ENCODE results near the gene LRBA. TPM values are rescaled to one million over a fixed set of nuclear protein-coding genes. Genes with fewer than 3 reads are reported as not detected.
A peak's percentile ranks its signal among the peaks of the same experiment; 100 is the strongest.
"Not testable (repeated sequence)": the region's sequence is repeated elsewhere in the genome, so short reads cannot be mapped to it uniquely, and the experiment has no call there.

The LRBA gene
- total and polyA plus RNA-seq, 7 donors: 16.8 to 184 (median 91.1) TPM

- Histone ChIP-seq H3K9me3 (peaks cover 0 to 5% (median 0%) of the 10 kb centered on the region in 4 donors), H3K4me3 (peak overlapping the region in 1 of 4 donors; percentile 4), H3K27ac (peak overlapping the region in 3 of 4 donors; percentile 90 to 93 (median 92)), H3K27me3 (no peaks in the 10 kb centered on the region), H3K36me3 (peaks cover 0 to 6% (median 0%) of the 10 kb centered on the region in 4 donors), H3K4me1 (peaks cover 0 to 74% (median 54%) of the 10 kb centered on the region in 4 donors)
- 77 to 84% methylated on average over 5 of the region's 5 CpGs for WGBS, 2 donors
- DNase-seq: peak; percentile 75
- TF ChIP-seq CTCF (IDR thresholded peaks at IDR 0.05): no peak
- peak in 3 of 4 donors; percentile 37 to 53 (median 49) for TF ChIP-seq POLR2AphosphoS5 (IDR thresholded peaks at IDR 0.05)
- no peak for TF ChIP-seq EP300 (IDR thresholded peaks at IDR 0.05)
- intact Hi-C loops (cut with DNase I): no loop called here
These were observed 445.6 kb downstream of the LRBA start for GRCh38 chr4:150569384-150569987.

- 89 to 90% methylated on average over 3 of the region's 3 CpGs for WGBS, 2 donors
- no peak for TF ChIP-seq POLR2A (IDR thresholded peaks at IDR 0.05)
- no peak for TF ChIP-seq EP300 (IDR thresholded peaks at IDR 0.05)
- TF ChIP-seq POLR2AphosphoS5 (IDR thresholded peaks at IDR 0.05): no peak
- TF ChIP-seq CTCF (IDR thresholded peaks at IDR 0.05): no peak
- Histone ChIP-seq H3K4me3 (no peak overlapping the region), H3K9me3 (peaks cover 0 to 5% (median 0%) of the 10 kb centered on the region in 4 donors), H3K27me3 (no peaks in the 10 kb centered on the region), H3K36me3 (peaks cover 0 to 6% (median 0%) of the 10 kb centered on the region in 4 donors), H3K4me1 (peaks cover 0 to 50% (median 33%) of the 10 kb centered on the region in 4 donors), H3K27ac (peak overlapping the region in 3 of 4 donors; percentile 90 to 93 (median 92))
- DNase-seq: no peak
- intact Hi-C loops (cut with DNase I): no loop called here
These were observed 448.0 kb downstream of the LRBA start for GRCh38 chr4:150567070-150567469.

GRCh38 chr4:150564967-150565366, 450.1 kb downstream of the LRBA start:
- intact Hi-C loops (cut with DNase I); H3K36me3 ChIP-seq; H3K27me3 ChIP-seq; DNase-seq; H3K9me3 ChIP-seq; H3K4me3 ChIP-seq; H3K27ac ChIP-seq: not testable (repeated sequence)
- 98 to 100% methylated on average over 2 of the region's 2 CpGs for WGBS, 2 donors
- H3K4me1 ChIP-seq: peaks cover 0 to 36% (median 20%) of the 10 kb centered on the region in 4 donors

- intact Hi-C loops (cut with DNase I): no loop called here
- Histone ChIP-seq H3K36me3 (peaks cover 0 to 6% (median 0%) of the 10 kb centered on the region in 4 donors), H3K27me3 (no peaks in the 10 kb centered on the region), H3K9me3 (peaks cover 0 to 5% (median 0%) of the 10 kb centered on the region in 4 donors), H3K4me1 (peaks cover 0 to 16% (median 5%) of the 10 kb centered on the region in 4 donors), H3K4me3 (no peak overlapping the region), H3K27ac (no peak overlapping the region)
- DNase-seq: no peak
- TF ChIP-seq CTCF (IDR thresholded peaks at IDR 0.05) (no peak), POLR2A (IDR thresholded peaks at IDR 0.05) (no peak), EP300 (IDR thresholded peaks at IDR 0.05) (no peak), POLR2AphosphoS5 (IDR thresholded peaks at IDR 0.05) (no peak)
These were observed 452.3 kb downstream of the LRBA start for GRCh38 chr4:150562751-150563150.

- TF ChIP-seq POLR2A (IDR thresholded peaks at IDR 0.05) (no peak), POLR2AphosphoS5 (IDR thresholded peaks at IDR 0.05) (no peak), EP300 (IDR thresholded peaks at IDR 0.05) (no peak), CTCF (IDR thresholded peaks at IDR 0.05) (no peak)
- intact Hi-C loops (cut with DNase I): no loop called here
These were observed 452.8 kb downstream of the LRBA start for GRCh38 chr4:150562250-150562649.

More at GRCh38 chr4:150562250-150562649, 452.8 kb downstream of the LRBA start:
- Histone ChIP-seq H3K27me3 (no peaks in the 10 kb centered on the region), H3K27ac (no peak overlapping the region), H3K4me1 (peaks cover 0 to 14% (median 3%) of the 10 kb centered on the region in 4 donors), H3K36me3 (peaks cover 0 to 6% (median 0%) of the 10 kb centered on the region in 4 donors), H3K4me3 (no peak overlapping the region), H3K9me3 (peaks cover 0 to 5% (median 0%) of the 10 kb centered on the region in 4 donors)
- no peak for DNase-seq
- 97 to 98% methylated on average over 2 of the region's 2 CpGs for WGBS, 2 donors
